ENCODE measurements around the gene NLRP3.
"Not testable (repeated sequence)": the region's sequence is repeated elsewhere in the genome, so short reads cannot be mapped to it uniquely, and the experiment has no call there.

NLRP3 gene

GRCh38 chr1:247390996-247391395, 25.0 kb upstream of the NLRP3 start:
- no peak for DNase-seq (ENCODE audit: low spot score)

GRCh38 chr1:247392088-247392487, 23.9 kb upstream of the NLRP3 start:
- DNase-seq (ENCODE audit: low spot score), result no peak

- DNase-seq (ENCODE audit: low spot score), result not testable (repeated sequence)
Observed at GRCh38 chr1:247395075-247395474, 20.9 kb upstream of the NLRP3 start.

- no peak for DNase-seq (ENCODE audit: low spot score)
Observed at GRCh38 chr1:247400685-247401084, 15.3 kb upstream of the NLRP3 start.

GRCh38 chr1:247401310-247402119, 14.5 kb upstream of the NLRP3 start:
- no peak for DNase-seq (ENCODE audit: low spot score)

- no peak for DNase-seq (ENCODE audit: low spot score)
Observed at GRCh38 chr1:247402120-247402675, 13.8 kb upstream of the NLRP3 start.

GRCh38 chr1:247406014-247406656, 9.8 kb upstream of the NLRP3 start:
- DNase-seq (ENCODE audit: low spot score), result no peak

GRCh38 chr1:247407180-247407616, 8.8 kb upstream of the NLRP3 start:
- no peak for DNase-seq (ENCODE audit: low spot score)

GRCh38 chr1:247408100-247408499, 7.9 kb upstream of the NLRP3 start:
- no peak for DNase-seq (ENCODE audit: low spot score)

- DNase-seq (ENCODE audit: low spot score), result no peak
Observed at GRCh38 chr1:247409869-247410544, 6.0 kb upstream of the NLRP3 start.

- DNase-seq (ENCODE audit: low spot score), result no peak
Observed at GRCh38 chr1:247411621-247412327, 4.2 kb upstream of the NLRP3 start.

GRCh38 chr1:247417831-247418230, 1.9 kb downstream of the NLRP3 start:
- DNase-seq (ENCODE audit: low spot score), result no peak

- no peak for DNase-seq (ENCODE audit: low spot score)
Observed at GRCh38 chr1:247419336-247419735, 3.4 kb downstream of the NLRP3 start.

GRCh38 chr1:247421074-247421473, 5.1 kb downstream of the NLRP3 start:
- no peak for DNase-seq (ENCODE audit: low spot score)

- DNase-seq (ENCODE audit: low spot score), result no peak
Observed at GRCh38 chr1:247429496-247429895, 13.5 kb downstream of the NLRP3 start.

GRCh38 chr1:247430434-247430833, 14.5 kb downstream of the NLRP3 start:
- DNase-seq (ENCODE audit: low spot score), result no peak

- no peak for DNase-seq (ENCODE audit: low spot score)
Observed at GRCh38 chr1:247431643-247432042, 15.7 kb downstream of the NLRP3 start.

- DNase-seq (ENCODE audit: low spot score), result no peak
Observed at GRCh38 chr1:247434005-247434404, 18.0 kb downstream of the NLRP3 start.

GRCh38 chr1:247435030-247435758, 19.2 kb downstream of the NLRP3 start:
- DNase-seq (ENCODE audit: low spot score), result no peak

GRCh38 chr1:247435759-247436147, 19.8 kb downstream of the NLRP3 start:
- DNase-seq (ENCODE audit: low spot score), result no peak
